HUES6 (cell line): ENCODE results near the gene CAPZB.
A peak's percentile ranks its signal among the peaks of the same experiment; 100 is the strongest.

Experiments
- H3K27ac ChIP-seq: 2 replicates; pipeline ENCODE4 v1.7.0; 2013; ENCODE audit warnings: low read depth, mild to moderate bottlenecking, low read length, inconsistent platforms
- H3K27me3 ChIP-seq: 2 replicates; pipeline ENCODE4 v1.6.1; 2013; ENCODE audit warnings: low read length; ENCODE audit not compliant: control insufficient read depth, insufficient read depth
- H3K36me3 ChIP-seq: 2 replicates; pipeline ENCODE4 v1.6.1; 2013; ENCODE audit warnings: low read length; ENCODE audit not compliant: control insufficient read depth, insufficient read depth
- H3K4me1 ChIP-seq: 2 replicates; pipeline ENCODE4 v1.6.1; 2013; ENCODE audit warnings: low read length; ENCODE audit not compliant: control insufficient read depth, insufficient read depth
- H3K4me3 ChIP-seq: 2 replicates; pipeline ENCODE4 v1.5.1; 2013; ENCODE audit warnings: low read depth, low read length
- H3K9ac ChIP-seq: one replicate; pipeline ENCODE4 v1.6.1; 2013; ENCODE audit warnings: mild to moderate bottlenecking, low read length
- H3K9me3 ChIP-seq: 2 replicates; pipeline ENCODE4 v1.6.1; 2013; ENCODE audit warnings: low read depth, low read length; ENCODE audit not compliant: control insufficient read depth, insufficient read depth

The CAPZB gene

DNA sequence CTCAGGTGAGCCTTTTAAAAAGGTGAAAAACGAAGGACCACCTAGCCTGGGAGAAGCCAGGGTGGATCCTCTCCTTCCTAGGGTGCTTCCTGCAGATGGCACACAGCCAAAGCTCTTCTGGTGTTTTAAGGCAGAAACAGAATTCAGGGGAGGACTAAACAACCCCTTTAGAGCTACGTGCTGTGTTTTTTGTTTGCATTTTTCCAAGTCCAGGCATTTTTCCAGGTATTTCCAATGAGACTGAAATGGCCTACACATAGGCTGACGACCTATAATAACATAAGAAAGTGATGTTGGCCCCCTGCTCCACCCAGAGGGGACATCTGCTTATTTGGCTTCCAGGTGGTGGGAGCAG, 83.8 kb downstream of the CAPZB start:
- Histone ChIP-seq H3K4me1 (peaks cover 46% of the 10 kb centered on the region), H3K27ac (peak overlapping the region; percentile 38; the same call in 1 of the 2 replicates), H3K36me3 (peaks cover 10% of the 10 kb centered on the region), H3K9me3 (no peaks in the 10 kb centered on the region), H3K4me3 (no peak overlapping the region), H3K9ac (no peak overlapping the region), H3K27me3 (no peaks in the 10 kb centered on the region)

DNA sequence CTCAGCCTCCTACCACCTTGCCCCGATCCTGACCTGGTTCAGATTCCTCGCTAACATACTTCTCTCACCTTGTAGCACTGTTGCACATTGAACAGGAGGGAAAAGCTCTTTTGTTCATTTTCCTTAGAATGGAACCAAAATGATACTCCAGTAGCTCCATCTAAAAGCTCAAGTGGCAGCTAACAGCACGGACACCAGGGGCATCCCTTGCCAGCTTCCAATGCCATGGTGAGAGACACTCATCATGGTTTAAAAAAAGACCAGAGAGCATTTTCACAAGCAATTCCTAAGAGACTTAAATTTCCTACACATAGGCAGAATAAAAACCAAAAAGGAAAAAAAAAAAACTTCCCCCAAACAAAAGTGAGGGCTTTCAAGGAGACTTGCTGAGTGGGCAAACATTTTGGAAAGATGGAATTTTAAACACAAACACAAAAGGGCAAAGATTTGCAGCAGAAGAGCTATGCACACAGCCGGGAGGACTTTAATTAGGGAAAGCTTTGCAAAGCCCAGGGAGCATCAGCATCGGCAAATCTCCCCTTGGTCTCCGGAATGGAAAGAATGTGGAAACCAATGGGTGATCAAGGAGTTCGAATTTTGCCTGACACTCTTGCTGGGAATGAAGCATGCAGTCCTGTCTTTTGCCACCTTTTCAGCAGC, 84.3 kb downstream of the CAPZB start:
- no peak overlapping the region for H3K4me3 ChIP-seq
- no peaks in the 10 kb centered on the region for H3K9me3 ChIP-seq
- H3K4me1 ChIP-seq = peaks cover 45% of the 10 kb centered on the region
- H3K9ac ChIP-seq = no peak overlapping the region
- H3K36me3 ChIP-seq = peaks cover 10% of the 10 kb centered on the region
- H3K27ac ChIP-seq = peak overlapping the region; percentile 38; the same call in 1 of the 2 replicates
- H3K27me3 ChIP-seq = no peaks in the 10 kb centered on the region

DNA sequence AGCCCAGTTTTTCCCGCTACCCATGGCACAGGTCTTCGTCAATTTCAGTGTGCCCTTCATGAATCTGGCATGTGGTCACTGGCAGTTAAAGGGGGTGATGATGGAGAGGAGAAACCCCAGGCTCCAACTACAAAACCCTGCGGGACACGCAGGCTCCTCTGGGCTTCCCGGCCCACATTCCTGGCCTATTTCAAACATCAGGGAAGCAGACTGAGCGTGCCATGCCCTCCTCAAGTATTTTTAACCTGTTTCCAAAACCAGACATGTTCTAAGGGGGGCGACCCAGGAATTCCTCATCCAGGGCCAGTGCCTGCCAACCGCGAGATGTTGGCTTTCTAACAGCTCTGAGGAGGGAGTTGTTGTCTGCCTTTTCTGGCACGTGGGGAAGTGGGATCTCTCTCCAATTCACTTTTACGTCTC, 85.1 kb downstream of the CAPZB start:
- Histone ChIP-seq H3K27ac (no peak overlapping the region), H3K9ac (no peak overlapping the region), H3K4me1 (peaks cover 50% of the 10 kb centered on the region), H3K9me3 (no peaks in the 10 kb centered on the region), H3K27me3 (no peaks in the 10 kb centered on the region), H3K4me3 (no peak overlapping the region), H3K36me3 (peaks cover 10% of the 10 kb centered on the region)

DNA sequence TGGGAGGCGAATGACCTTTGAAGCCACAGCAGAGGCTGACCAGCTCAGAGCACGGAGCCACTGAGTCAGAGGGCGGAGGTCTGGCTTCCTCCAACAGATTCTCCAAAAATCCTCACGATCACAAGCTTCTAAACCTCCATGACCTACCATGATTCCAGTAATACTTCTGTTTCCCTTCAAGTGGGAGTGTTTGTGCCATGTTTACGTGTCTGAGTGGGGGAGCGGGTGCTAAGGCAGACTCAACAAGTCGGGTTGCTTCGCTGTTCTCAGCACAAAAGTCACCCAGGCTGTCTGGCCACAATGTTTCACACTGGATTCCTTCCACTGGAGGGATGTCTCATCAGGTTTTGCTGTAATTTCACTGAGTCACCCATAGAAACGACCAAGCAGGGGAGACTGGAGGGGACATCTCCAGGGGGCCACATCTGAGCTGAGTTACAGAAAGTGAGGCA, 87.0 kb downstream of the CAPZB start:
- Histone ChIP-seq H3K9me3 (no peaks in the 10 kb centered on the region), H3K4me3 (no peak overlapping the region), H3K4me1 (peaks cover 47% of the 10 kb centered on the region), H3K27ac (no peak overlapping the region), H3K9ac (no peak overlapping the region), H3K27me3 (no peaks in the 10 kb centered on the region), H3K36me3 (peaks cover 2% of the 10 kb centered on the region; the same call in 1 of the 2 replicates)

DNA sequence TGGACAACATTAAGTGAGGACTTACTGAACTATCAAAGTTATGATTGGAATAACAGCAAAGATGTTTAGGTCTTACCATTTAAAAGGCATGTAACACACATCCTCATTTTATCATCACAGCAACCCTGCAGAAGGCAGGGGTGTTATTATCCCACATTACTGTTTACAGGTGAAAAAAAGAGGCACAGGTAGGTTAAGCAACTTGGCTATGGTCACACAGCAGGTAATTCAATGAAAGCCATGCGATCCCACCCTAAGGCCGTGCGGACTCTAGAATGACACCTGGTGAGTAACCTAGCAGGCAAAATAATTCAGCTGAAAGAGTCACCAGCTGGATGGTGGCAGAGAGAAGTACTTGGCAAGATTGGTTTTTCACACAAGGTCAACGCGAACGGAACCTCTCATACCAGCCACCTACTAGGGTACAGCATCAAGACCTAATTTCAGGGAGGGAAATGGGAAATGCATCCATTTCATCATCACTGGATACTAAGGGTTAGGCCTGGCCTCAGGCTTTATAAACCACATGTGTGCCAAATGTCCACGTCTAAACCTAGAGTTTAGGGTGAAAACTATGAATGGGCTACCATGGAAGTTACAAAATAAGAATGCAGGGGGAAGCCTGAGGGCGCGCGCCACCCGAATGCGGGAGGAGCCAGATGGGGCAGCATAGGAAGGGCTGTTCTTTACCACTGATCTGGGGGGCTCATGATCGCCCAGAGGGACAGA, 88.0 kb downstream of the CAPZB start:
- Histone ChIP-seq H3K9ac (no peak overlapping the region), H3K27me3 (no peaks in the 10 kb centered on the region), H3K4me1 (peaks cover 41% of the 10 kb centered on the region), H3K4me3 (no peak overlapping the region), H3K36me3 (peaks cover under 1% of the 10 kb centered on the region; the same call in 1 of the 2 replicates), H3K9me3 (no peaks in the 10 kb centered on the region), H3K27ac (no peak overlapping the region)

DNA sequence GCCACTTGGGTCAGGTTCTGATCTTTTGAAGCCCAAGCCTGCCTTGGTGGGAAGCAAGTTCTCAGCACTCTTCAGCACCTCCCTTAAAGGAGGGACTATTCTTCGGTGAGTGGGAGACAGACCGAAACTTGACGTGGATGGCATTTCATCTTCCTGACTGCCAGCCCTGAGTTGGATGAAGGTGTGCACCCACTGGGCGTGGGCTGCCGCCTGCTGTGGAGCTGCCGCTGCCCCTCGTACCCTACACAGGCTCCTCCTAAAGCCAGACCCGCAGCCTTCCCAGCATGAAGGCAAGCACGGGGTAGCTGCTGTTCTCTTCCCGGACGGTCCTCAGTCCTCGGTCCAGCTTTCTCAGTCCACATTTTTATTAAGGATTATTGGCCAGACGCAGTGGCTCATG, 89.1 kb downstream of the CAPZB start:
- Histone ChIP-seq H3K9me3 (no peaks in the 10 kb centered on the region), H3K4me1 (peaks cover 30% of the 10 kb centered on the region), H3K9ac (no peak overlapping the region), H3K36me3 (no peaks in the 10 kb centered on the region; the same call in 1 of the 2 replicates), H3K27me3 (no peaks in the 10 kb centered on the region), H3K4me3 (no peak overlapping the region), H3K27ac (no peak overlapping the region)

DNA sequence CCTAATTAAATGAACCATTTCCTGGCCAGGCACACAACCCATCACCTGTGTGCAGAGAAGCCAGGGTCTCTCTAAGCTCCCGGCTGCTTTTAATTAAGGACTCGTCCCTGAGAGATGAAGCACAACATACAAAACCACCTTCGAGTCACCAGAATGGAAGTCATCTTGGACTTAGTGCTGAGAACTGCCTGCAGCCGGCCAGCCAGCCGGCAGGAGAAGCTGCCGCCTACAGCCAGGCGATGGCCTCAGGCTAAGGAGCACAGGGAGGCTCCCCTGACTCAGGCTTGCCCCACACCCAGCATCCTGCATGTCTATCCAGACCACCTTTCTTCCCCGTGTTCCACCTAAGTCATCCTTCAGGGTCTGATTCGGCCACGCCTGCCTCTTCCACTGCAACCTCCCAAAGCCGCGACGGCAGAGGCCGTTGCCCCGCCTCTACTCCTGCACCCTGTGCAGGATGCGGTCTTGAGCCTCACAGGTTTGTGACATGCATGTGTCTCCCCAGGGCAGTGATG, 89.6 kb downstream of the CAPZB start:
- Histone ChIP-seq H3K27me3 (no peaks in the 10 kb centered on the region), H3K4me1 (peaks cover 25% of the 10 kb centered on the region), H3K9ac (no peak overlapping the region), H3K36me3 (no peaks in the 10 kb centered on the region; the same call in 1 of the 2 replicates), H3K9me3 (no peaks in the 10 kb centered on the region), H3K4me3 (no peak overlapping the region), H3K27ac (no peak overlapping the region)

DNA sequence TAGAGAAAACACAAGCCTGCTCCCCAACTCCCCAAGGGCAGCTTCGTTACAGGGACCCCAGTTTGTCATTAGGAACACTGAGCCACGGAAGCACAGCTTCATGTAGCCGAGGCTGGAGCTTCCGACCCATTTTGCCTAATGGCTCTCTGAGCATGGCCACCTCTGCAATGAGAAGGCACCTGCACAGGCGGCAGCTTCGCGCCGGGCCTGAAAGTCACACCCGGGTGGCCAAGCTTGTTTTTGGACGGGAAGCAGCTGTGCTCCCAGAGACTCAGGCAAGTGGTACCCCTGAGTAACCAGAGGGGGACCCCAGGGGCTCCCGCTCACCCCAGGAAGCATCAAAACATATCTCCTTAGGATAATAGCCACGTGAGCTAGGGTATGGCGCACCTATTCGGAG, 92.3 kb downstream of the CAPZB start:
- Histone ChIP-seq H3K36me3 (no peaks in the 10 kb centered on the region; the same call in 1 of the 2 replicates), H3K27ac (no peak overlapping the region), H3K9me3 (no peaks in the 10 kb centered on the region), H3K4me1 (peaks cover 14% of the 10 kb centered on the region; the same call in 1 of the 2 replicates), H3K9ac (no peak overlapping the region), H3K4me3 (no peak overlapping the region), H3K27me3 (no peaks in the 10 kb centered on the region)

DNA sequence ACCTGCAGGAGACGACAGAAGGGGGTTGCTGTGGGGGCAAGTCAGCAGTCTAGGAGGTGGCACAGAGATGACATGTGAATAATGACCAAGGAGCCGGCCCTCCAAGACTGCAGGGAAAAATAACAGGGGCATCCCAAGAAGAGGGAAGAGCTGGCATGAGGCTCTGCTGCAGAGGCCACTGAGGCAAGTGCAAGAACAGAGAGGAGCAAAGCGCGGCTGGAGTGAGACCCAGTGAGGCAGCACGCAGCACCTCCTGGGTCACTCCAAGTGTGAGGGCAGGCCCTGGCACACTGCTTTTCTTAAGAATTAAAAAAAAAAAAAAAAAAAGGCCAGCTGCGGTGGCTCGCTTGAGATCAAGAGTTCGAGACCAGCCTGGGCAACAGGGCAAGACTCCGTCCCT, 93.1 kb downstream of the CAPZB start:
- no peak overlapping the region for H3K27ac ChIP-seq
- no peaks in the 10 kb centered on the region for H3K27me3 ChIP-seq
- H3K4me3 ChIP-seq = no peak overlapping the region
- H3K9ac ChIP-seq = no peak overlapping the region
- peaks cover 14% of the 10 kb centered on the region; the same call in 1 of the 2 replicates for H3K4me1 ChIP-seq
- H3K36me3 ChIP-seq = no peaks in the 10 kb centered on the region
- no peaks in the 10 kb centered on the region for H3K9me3 ChIP-seq

DNA sequence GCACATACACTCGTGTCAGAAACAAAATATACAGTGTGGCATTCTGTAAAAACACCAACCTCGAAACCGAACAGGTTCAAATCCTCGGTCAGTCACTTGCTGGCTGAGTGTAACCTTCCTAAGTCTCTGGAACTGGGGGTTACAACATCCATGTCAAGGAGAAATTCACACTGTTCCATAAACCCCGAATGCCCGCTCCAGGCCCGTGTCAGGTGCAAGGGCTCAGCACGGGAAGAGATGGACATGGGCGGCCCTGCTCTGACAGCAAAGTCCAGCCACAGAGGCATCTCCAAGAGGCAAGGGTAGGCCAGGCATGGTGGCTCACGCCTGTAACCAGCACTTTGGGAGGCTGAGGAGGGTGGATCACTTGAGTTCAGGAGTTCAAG, 93.8 kb downstream of the CAPZB start:
- Histone ChIP-seq H3K4me1 (peaks cover 14% of the 10 kb centered on the region; the same call in 1 of the 2 replicates), H3K9me3 (no peaks in the 10 kb centered on the region), H3K27me3 (no peaks in the 10 kb centered on the region), H3K36me3 (0 out of 2 replicates have a peak, but pooled peaks cover 3% of the 10 kb centered on the region), H3K4me3 (no peak overlapping the region), H3K9ac (no peak overlapping the region), H3K27ac (no peak overlapping the region)
